Naive B cell (primary cell): ENCODE results near the gene VSTM2L. TPM values are rescaled to one million over a fixed set of nuclear protein-coding genes. Genes with fewer than 3 reads are reported as not detected.

Experiments
- ATAC-seq, 2 donors: fragments of 150-1000 bp; cut with Tn5 transposase; 2 replicates each; pipeline ENCODE4 v1.10.0; 2021; ENCODE audit warnings: low read depth in 2 of 2, mild to moderate bottlenecking in 2 of 2, moderate library complexity in 2 of 2
- DNase-seq: peaks from one replicate; pipeline ENCODE4 v3.0.0; 2022
- H3K27ac Mint-ChIP-seq, 6 donors: one replicate each; pipeline ENCODE4 v1.8.0; 2020 to 2022; ENCODE audit warnings: mild to moderate bottlenecking in 6 of 6, mixed read lengths in 6 of 6, moderate library complexity in 5 of 6, inconsistent platforms in 2 of 6
- H3K27me3 Mint-ChIP-seq, 3 donors: one replicate each; pipeline ENCODE4 v1.8.0; 2021 to 2022; ENCODE audit warnings: mixed read lengths in 3 of 3, mild to moderate bottlenecking in 1 of 3
- H3K36me3 Mint-ChIP-seq, 2 donors: one replicate each; pipeline ENCODE4 v1.8.0; 2020 to 2022; ENCODE audit warnings: mixed read lengths in 2 of 2, inconsistent platforms in 1 of 2, mild to moderate bottlenecking in 1 of 2
- H3K4me1 Mint-ChIP-seq, 3 donors: one replicate each; pipeline ENCODE4 v1.8.0; 2020 to 2022; ENCODE audit warnings: mixed read lengths in 3 of 3, inconsistent platforms in 1 of 3, mild to moderate bottlenecking in 1 of 3, moderate library complexity in 1 of 3
- H3K4me3 Mint-ChIP-seq, 8 donors: one replicate each; pipeline ENCODE4 v1.8.0; 2020 to 2022; ENCODE audit warnings: mild to moderate bottlenecking in 8 of 8, mixed read lengths in 8 of 8, moderate library complexity in 8 of 8, inconsistent platforms in 2 of 8
- H3K9me3 Mint-ChIP-seq, 7 donors: one replicate each; pipeline ENCODE4 v1.8.0; 2020 to 2022; ENCODE audit warnings: mixed read lengths in 7 of 7, mild to moderate bottlenecking in 5 of 7, inconsistent platforms in 2 of 7, moderate library complexity in 1 of 7
- polyA plus RNA-seq, 6 donors: library from polyadenylated mRNA; unstranded; fragments of 300-500 nt; fragmentation: Illumina TruSeq; gene quantifications; one replicate each; pipeline ENCODE4 v1.2.3, GENCODE V29; 2021; ENCODE audit warnings: low read depth in 6 of 6

VSTM2L gene
- polyA plus RNA-seq, 6 donors from 2014 or later: not detected

- H3K27me3 Mint-ChIP-seq: no peaks in the 10 kb centered on the region
- ATAC-seq (no peak), DNase-seq (no peak)
- peak overlapping the region in 4 of 6 donors; percentile 0 to 76 (median 54) for H3K27ac Mint-ChIP-seq
- no peaks in the 10 kb centered on the region for H3K9me3 Mint-ChIP-seq
- H3K4me1 Mint-ChIP-seq: no peaks in the 10 kb centered on the region
- H3K36me3 Mint-ChIP-seq: peaks cover 20 to 34% of the 10 kb centered on the region in 2 donors
- H3K4me3 Mint-ChIP-seq: no peak overlapping the region
Measured at GRCh38 chr20:37870294-37870693, 32.6 kb upstream of the VSTM2L start.

DNA sequence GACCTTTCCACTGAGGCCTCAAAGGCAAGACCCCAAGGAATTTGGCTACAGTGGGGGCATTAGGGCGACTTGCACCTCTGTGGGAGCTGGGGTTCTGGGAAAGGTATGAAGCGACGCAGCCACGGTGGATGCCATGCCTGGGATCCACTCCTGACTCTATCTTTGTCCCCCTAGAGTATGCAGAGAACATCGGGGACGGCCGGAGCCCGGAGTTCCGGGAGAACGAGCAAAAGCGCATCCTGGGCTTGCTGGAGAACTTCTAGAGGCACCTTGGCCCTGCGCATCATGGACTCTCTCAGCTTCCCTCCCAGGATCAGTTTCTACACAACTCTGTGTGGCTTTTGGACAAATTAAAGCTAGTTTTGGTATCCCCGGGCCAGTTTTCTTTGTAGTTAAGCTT lies 31.2 kb upstream of the VSTM2L start:
- no peaks in the 10 kb centered on the region for H3K9me3 Mint-ChIP-seq
- H3K27ac Mint-ChIP-seq: peak overlapping the region in 2 of 6 donors; percentile 44 to 69
- no peak for ATAC-seq
- no peak overlapping the region for H3K4me3 Mint-ChIP-seq
- peaks cover 20 to 34% of the 10 kb centered on the region in 2 donors for H3K36me3 Mint-ChIP-seq
- H3K27me3 Mint-ChIP-seq: no peaks in the 10 kb centered on the region
- H3K4me1 Mint-ChIP-seq: peaks cover 0 to 3% (median 0%) of the 10 kb centered on the region in 3 donors
- DNase-seq: no peak

DNA sequence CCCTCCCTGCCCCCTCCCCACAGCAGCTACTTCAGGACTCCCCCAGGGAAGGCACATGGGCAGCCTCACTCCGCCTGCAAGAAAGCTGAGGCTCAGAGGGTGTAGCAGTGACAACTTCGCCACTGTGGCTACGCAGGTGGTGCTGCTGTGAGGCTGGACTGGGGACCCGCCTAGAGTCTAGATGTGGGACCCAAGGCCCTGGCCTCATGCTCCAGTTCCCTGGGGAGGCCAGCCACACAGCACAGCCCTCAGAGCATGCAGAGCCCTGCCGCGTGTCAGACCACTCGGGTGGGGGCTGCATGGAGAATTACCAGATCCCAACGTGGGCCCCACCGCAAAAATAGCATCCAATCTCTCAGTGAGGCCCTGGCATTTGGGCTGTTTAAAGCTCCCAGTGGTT lies 30.8 kb upstream of the VSTM2L start:
- no peak overlapping the region for H3K27ac Mint-ChIP-seq
- H3K4me1 Mint-ChIP-seq: peaks cover 0 to 3% (median 0%) of the 10 kb centered on the region in 3 donors
- no peak overlapping the region for H3K4me3 Mint-ChIP-seq
- no peaks in the 10 kb centered on the region for H3K9me3 Mint-ChIP-seq
- peaks cover 20 to 34% of the 10 kb centered on the region in 2 donors for H3K36me3 Mint-ChIP-seq
- no peaks in the 10 kb centered on the region for H3K27me3 Mint-ChIP-seq
- DNase-seq (no peak), ATAC-seq (no peak)

DNA sequence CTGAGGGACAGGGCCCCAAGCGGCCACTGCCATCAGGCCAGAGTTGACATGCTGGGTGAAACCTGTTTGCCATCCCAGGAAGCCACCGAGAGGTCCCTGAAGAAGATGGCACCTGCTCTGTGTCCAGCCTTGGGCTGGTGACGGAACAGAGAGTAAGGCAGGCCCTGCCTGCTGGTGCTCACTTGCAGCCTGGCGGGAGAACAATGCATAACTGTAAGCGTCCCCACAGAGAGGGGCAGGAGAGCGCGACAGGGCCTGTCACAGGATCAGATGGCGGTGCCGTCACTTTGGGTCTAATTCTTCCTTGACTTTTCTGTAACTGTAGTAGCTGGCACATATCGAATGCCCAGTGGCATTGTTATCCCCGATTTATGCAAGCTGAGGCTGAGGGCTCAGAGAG lies 29.0 kb upstream of the VSTM2L start:
- Mint-ChIP-seq H3K9me3 (no peaks in the 10 kb centered on the region), H3K27ac (peak overlapping the region in 1 of 6 donors; percentile 42), H3K27me3 (no peaks in the 10 kb centered on the region), H3K4me1 (peaks cover 0 to 3% (median 0%) of the 10 kb centered on the region in 3 donors), H3K4me3 (no peak overlapping the region), H3K36me3 (peaks cover 20 to 31% of the 10 kb centered on the region in 2 donors)
- no peak for ATAC-seq
- DNase-seq: no peak

- ATAC-seq (no peak), DNase-seq (no peak)
- H3K4me1 Mint-ChIP-seq: peaks cover 0 to 3% (median 0%) of the 10 kb centered on the region in 3 donors
- no peaks in the 10 kb centered on the region for H3K9me3 Mint-ChIP-seq
- peaks cover 13 to 17% of the 10 kb centered on the region in 2 donors for H3K36me3 Mint-ChIP-seq
- no peak overlapping the region for H3K4me3 Mint-ChIP-seq
- no peaks in the 10 kb centered on the region for H3K27me3 Mint-ChIP-seq
- H3K27ac Mint-ChIP-seq: no peak overlapping the region
Measured at GRCh38 chr20:37875460-37876175, 27.3 kb upstream of the VSTM2L start.

DNA sequence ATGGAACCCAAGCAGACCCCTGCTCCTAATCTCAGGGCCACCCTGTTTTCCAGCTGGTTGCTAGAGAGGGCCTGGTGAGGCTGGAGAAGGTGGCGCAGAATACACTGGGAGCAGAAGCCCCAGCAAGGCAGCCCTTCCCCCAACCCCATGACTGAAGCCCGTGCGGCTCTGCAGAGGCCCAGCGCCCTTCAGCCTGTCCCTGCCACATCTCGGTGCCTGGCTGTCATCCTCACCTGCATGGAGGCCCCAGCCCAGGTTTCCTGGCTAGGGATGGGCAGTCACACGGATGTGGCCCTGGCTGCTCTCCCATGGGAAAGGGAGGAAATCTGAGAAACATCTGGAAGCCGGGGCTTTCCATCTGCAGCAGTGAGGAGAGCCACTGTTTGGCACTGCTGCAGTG lies 26.1 kb upstream of the VSTM2L start:
- Mint-ChIP-seq H3K27me3 (peaks cover 0 to 5% (median 0%) of the 10 kb centered on the region in 3 donors), H3K4me3 (no peak overlapping the region), H3K36me3 (peaks cover 5 to 12% of the 10 kb centered on the region in 2 donors), H3K9me3 (no peaks in the 10 kb centered on the region), H3K27ac (no peak overlapping the region), H3K4me1 (peaks cover 0 to 3% (median 0%) of the 10 kb centered on the region in 3 donors)
- ATAC-seq (no peak), DNase-seq (no peak)

DNA sequence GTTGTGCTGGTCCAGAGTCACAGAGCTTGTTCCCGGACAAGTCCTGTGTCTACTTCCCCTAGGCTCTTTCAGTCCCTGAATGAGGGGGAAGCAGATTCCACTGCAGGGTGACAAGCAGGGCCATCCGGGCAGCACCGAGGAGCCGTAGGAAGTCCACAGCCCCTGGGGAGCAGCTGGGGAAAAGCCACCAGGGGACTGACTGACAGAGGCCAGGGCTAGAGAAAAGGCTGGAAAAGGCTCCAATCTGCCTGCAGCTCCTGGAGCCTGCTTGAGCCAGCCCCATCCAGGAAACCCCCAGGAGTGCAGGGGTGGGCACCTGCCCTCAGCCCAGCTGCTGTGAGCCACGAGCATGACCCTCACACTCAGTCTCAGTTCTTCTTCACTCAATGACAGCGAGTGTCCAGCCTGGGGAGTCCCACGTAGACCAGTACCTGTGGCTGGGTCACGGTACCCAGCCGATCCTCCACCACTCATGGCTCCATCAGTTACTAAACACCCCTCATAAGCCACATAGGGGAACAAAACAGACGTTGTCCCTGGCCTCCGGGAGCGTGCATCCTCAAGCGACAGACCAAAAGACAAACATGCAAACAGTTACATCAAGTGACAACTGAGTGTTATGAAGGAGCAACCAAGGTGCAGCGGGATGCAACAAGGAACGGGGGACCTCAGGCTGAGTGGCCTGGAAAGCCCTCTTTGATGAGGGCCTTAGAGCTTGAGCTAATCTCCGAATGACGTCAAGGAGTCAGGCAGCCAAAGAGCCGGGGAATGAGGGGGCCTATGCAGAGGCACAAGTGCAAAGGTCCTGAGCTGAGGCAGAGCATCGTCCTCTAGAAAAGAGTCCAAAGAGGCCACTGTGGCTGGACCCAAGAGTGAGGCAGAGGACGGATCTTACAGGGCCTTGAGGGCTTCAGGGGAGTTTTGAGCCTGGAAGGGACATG lies 24.8 kb upstream of the VSTM2L start:
- H3K4me3 Mint-ChIP-seq: no peak overlapping the region
- peaks cover 5 to 12% of the 10 kb centered on the region in 2 donors for H3K36me3 Mint-ChIP-seq
- H3K4me1 Mint-ChIP-seq: peaks cover 0 to 3% (median 0%) of the 10 kb centered on the region in 3 donors
- ATAC-seq (no peak), DNase-seq (no peak)
- H3K27ac Mint-ChIP-seq: no peak overlapping the region
- peaks cover 0 to 5% (median 0%) of the 10 kb centered on the region in 3 donors for H3K27me3 Mint-ChIP-seq
- no peaks in the 10 kb centered on the region for H3K9me3 Mint-ChIP-seq

- Mint-ChIP-seq H3K4me3 (no peak overlapping the region), H3K9me3 (no peaks in the 10 kb centered on the region), H3K27ac (peak overlapping the region in 1 of 6 donors; percentile 19), H3K27me3 (peaks cover 0 to 5% (median 0%) of the 10 kb centered on the region in 3 donors), H3K4me1 (peaks cover 0 to 3% (median 0%) of the 10 kb centered on the region in 3 donors), H3K36me3 (peaks cover 4 to 5% of the 10 kb centered on the region in 2 donors)
- ATAC-seq (no peak), DNase-seq (no peak)
Measured at GRCh38 chr20:37878835-37879599, 23.9 kb upstream of the VSTM2L start.

GRCh38 chr20:37879843-37880242 lies 23.1 kb upstream of the VSTM2L start:
- Mint-ChIP-seq H3K4me1 (peaks cover 0 to 3% (median 0%) of the 10 kb centered on the region in 3 donors), H3K27ac (no peak overlapping the region), H3K27me3 (peaks cover 0 to 5% (median 0%) of the 10 kb centered on the region in 3 donors), H3K4me3 (no peak overlapping the region), H3K9me3 (no peaks in the 10 kb centered on the region), H3K36me3 (no peaks in the 10 kb centered on the region)
- ATAC-seq (no peak), DNase-seq (no peak)

DNA sequence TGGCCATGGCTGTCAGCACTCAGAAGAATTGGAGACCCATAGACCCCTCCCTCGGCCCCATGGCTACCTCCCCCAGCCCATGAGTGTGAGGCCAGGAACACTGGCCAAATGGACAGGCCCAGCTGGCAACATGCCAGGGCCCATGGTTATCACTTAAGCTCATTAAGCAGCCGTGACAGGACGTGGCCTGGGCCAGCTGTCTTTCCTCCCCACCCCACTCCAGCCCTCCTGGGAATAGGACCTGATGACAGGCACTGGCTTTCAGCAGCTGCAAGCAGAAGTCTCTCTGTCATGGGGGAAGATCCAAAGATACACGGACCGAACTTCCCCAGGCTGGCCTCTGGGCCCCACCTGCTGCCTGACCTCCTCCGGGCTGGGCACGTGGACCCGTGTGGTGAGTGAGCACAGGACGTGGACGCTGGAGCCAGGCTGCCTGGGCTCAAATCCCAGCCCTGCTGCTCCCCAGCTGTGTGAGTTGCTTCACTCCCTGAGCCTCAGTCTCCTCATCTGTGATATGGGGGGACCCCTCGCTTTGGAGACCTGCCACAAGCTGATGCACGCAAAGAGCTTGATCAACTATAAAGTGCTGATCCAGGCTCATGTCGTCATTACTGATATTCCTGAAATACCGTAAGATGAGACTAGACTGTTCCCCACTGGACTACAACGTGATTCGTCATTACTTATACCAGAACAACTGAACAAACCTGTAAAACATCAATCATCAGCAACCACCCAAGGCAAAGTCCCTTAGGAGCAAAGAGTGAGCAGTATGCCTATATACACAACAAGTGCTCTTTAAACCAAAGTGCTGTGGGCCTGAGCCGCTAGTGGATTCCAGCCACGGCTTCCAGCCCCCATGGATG lies 22.0 kb upstream of the VSTM2L start:
- Mint-ChIP-seq H3K4me3 (no peak overlapping the region), H3K9me3 (no peaks in the 10 kb centered on the region), H3K36me3 (no peaks in the 10 kb centered on the region), H3K4me1 (peaks cover 0 to 3% (median 0%) of the 10 kb centered on the region in 3 donors), H3K27ac (no peak overlapping the region), H3K27me3 (peaks cover 0 to 5% (median 0%) of the 10 kb centered on the region in 3 donors)
- ATAC-seq (no peak), DNase-seq (no peak)

DNA sequence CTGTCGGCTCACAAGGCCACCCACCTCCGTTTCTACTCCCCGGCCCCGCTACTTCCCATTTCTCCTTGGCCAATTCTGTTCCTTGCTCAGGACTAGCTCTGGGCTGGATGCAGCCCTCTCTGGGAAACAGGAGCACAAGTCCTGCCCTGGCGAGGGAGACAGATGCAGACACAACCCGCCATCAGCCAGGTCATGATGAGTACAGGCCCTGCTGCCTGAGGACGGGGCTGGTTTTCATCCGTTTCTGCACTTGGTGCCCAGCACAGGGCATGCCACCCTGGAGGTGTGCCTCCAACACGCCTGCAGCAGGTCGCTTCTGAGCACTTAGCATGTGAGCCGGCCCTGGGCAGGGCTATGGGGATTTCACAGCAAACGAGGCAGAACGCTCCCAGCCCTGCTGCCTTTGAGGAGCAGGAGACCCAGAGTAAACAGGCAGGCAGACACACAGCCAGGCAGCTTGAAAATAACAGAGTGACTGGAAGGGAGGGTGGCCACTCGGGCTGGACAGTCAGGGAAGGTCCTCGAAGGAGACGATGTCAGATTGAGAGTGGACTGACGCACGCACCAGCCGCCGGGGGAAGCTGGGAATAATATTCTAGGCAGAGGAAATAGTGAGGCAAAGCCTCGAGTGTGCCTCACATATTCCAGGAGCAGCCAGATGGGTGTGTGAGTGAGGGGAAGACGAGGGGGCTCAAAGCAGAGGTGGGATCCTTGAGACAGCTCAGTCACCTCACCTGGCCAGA lies 21.2 kb upstream of the VSTM2L start:
- Mint-ChIP-seq H3K27me3 (peaks cover 0 to 5% (median 0%) of the 10 kb centered on the region in 3 donors), H3K27ac (no peak overlapping the region), H3K36me3 (no peaks in the 10 kb centered on the region), H3K9me3 (no peaks in the 10 kb centered on the region), H3K4me1 (no peaks in the 10 kb centered on the region), H3K4me3 (no peak overlapping the region)
- ATAC-seq (no peak), DNase-seq (no peak)
